SJCRH30 (cell line): ENCODE results near the gene LAMP1. TPM values are rescaled to one million over a fixed set of nuclear protein-coding genes. Genes with fewer than 3 reads are reported as not detected.
"Not testable (repeated sequence)": the region's sequence is repeated elsewhere in the genome, so short reads cannot be mapped to it uniquely, and the experiment has no call there.

Source experiments
- DNase-seq, 2 experiments: peaks; one replicate each; pipeline ENCODE4 v3.0.0-alpha.2; 2015 to 2020
- H3K27ac ChIP-seq: fragments of 250-450 bp; sonication (Bioruptor Pico); 2 replicates; pipeline ENCODE4 v1.5.1; 2020; ENCODE audit warnings: mild to moderate bottlenecking, moderate library complexity
- H3K27me3 ChIP-seq: fragments of 250-450 bp; sonication (Bioruptor Pico); 2 replicates; pipeline ENCODE4 v1.5.1; 2020; ENCODE audit warnings: mild to moderate bottlenecking, moderate library complexity
- H3K36me3 ChIP-seq: fragments of 250-450 bp; sonication (Bioruptor Pico); 2 replicates; pipeline ENCODE4 v1.5.1; 2020; ENCODE audit warnings: mild to moderate bottlenecking, moderate library complexity
- H3K4me1 ChIP-seq: fragments of 250-450 bp; sonication (Bioruptor Pico); 2 replicates; pipeline ENCODE4 v1.5.1; 2020; ENCODE audit warnings: mild to moderate bottlenecking, moderate library complexity
- H3K4me3 ChIP-seq: fragments of 250-450 bp; sonication (Bioruptor Pico); 2 replicates; pipeline ENCODE4 v1.5.1; 2020; ENCODE audit warnings: mild to moderate bottlenecking, moderate library complexity
- H3K9me3 ChIP-seq: fragments of 250-450 bp; sonication (Bioruptor Pico); replicated peaks from 2 replicates; pipeline ENCODE4 v1.5.1; 2020; ENCODE audit warnings: mild to moderate bottlenecking, moderate library complexity
- total RNA-seq: library from RNA; depleted of rRNA; stranded (reverse); fragments of >200 nt; shearing (Covaris generic); gene quantifications from 2 replicates; pipeline ENCODE4 v1.2.3, GENCODE V29; 2014

The LAMP1 gene
- total RNA-seq, 1 experiment from 2014 or later: 62.1 TPM

DNA sequence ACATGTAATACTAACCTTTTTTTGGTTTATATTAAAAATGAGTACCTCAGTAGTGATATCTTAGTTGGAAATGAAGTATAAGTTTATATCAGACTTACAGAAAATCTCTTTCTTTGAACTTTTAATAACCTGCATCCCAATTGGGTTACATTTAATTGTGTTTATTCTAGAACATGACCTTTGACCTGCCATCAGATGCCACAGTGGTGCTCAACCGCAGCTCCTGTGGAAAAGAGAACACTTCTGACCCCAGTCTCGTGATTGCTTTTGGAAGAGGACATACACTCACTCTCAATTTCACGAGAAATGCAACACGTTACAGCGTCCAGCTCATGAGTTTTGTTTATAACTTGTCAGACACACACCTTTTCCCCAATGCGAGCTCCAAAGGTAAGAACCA, 12.4 kb downstream of the LAMP1 start:
- no peak overlapping the region for H3K27ac ChIP-seq
- H3K9me3 ChIP-seq: no peaks in the 10 kb centered on the region
- DNase-seq: no peak
- H3K4me1 ChIP-seq: no peaks in the 10 kb centered on the region
- H3K27me3 ChIP-seq: no peaks in the 10 kb centered on the region
- no peak overlapping the region for H3K4me3 ChIP-seq
- H3K36me3 ChIP-seq: no peaks in the 10 kb centered on the region

DNA sequence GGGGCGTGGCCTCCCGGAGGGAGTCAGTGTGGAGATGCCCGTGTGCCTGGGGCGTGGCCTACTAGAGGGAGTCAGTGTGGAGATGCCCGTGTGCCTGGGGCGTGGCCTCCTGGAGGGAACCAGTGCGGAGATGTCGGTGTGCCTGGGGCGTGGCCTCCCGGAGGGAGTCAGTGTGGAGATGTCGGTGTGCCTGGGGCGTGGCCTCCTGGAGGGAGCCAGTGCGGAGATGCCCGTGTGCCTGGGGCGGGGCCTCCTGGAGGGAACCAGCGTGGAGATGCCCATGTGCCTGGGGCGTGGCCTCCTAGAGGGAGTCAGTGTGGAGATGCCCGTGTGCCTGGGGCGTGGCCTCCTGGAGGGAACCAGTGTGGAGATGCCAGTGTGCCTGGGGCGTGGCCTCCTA, 17.1 kb downstream of the LAMP1 start:
- not testable (repeated sequence) for H3K27ac ChIP-seq, H3K4me3 ChIP-seq, H3K4me1 ChIP-seq, DNase-seq, H3K36me3 ChIP-seq, H3K9me3 ChIP-seq, H3K27me3 ChIP-seq

GRCh38 chr13:113314895-113315470, 17.9 kb downstream of the LAMP1 start:
- not testable (repeated sequence) for H3K9me3 ChIP-seq, H3K36me3 ChIP-seq, H3K27me3 ChIP-seq, H3K4me1 ChIP-seq, DNase-seq, H3K27ac ChIP-seq, H3K4me3 ChIP-seq

DNA sequence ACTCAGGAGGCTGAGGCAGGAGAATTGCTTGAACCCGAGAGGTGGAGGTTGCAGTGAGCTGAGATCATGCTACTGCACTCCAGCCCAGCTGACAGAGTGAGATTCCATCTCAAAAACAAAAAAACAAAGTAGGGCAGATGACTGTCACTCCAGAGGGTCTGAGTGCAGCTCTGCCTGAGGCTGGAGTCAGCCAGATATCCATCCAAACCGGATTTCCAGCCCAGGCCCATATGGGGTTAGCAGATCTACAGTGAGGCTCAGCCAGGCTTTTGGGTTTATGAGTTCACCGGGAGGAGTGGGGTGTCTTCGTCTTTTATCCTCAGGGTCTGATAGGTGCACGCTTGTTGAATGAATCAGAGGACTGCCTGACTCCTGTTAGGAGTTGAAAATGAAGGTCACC, 19.0 kb downstream of the LAMP1 start:
- no peak overlapping the region for H3K4me3 ChIP-seq
- no peak for DNase-seq
- no peaks in the 10 kb centered on the region for H3K4me1 ChIP-seq
- no peak overlapping the region for H3K27ac ChIP-seq
- peaks cover 2% of the 10 kb centered on the region; the same call in 1 of the 2 replicates for H3K36me3 ChIP-seq
- H3K9me3 ChIP-seq: no peaks in the 10 kb centered on the region
- no peaks in the 10 kb centered on the region for H3K27me3 ChIP-seq

GRCh38 chr13:113317031-113317430, 20.0 kb downstream of the LAMP1 start:
- no peak for DNase-seq
- no peaks in the 10 kb centered on the region for H3K4me1 ChIP-seq
- H3K4me3 ChIP-seq: no peak overlapping the region
- H3K9me3 ChIP-seq: no peaks in the 10 kb centered on the region
- H3K27ac ChIP-seq: no peak overlapping the region
- H3K27me3 ChIP-seq: no peaks in the 10 kb centered on the region
- peaks cover 2% of the 10 kb centered on the region; the same call in 1 of the 2 replicates for H3K36me3 ChIP-seq

GRCh38 chr13:113318956-113319355, 21.9 kb downstream of the LAMP1 start:
- Histone ChIP-seq H3K4me1 (no peaks in the 10 kb centered on the region), H3K9me3 (no peaks in the 10 kb centered on the region), H3K4me3 (no peak overlapping the region), H3K36me3 (peaks cover 2% of the 10 kb centered on the region; the same call in 1 of the 2 replicates), H3K27me3 (no peaks in the 10 kb centered on the region), H3K27ac (no peak overlapping the region)
- DNase-seq: no peak

DNA sequence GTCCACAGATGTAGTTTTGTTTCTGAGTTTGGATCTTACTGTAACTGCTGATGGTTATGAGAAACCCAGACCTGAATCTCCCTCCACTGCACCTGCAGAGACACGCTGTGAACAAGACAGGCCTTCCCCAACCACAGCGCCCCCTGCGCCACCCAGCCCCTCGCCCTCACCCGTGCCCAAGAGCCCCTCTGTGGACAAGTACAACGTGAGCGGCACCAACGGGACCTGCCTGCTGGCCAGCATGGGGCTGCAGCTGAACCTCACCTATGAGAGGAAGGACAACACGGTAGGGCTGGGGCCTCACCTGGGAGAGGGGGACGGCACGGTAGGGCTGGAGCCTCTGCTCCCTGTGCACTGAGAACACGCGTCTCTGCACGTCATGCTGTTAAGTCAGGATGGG, 22.3 kb downstream of the LAMP1 start:
- Histone ChIP-seq H3K36me3 (peaks cover 2% of the 10 kb centered on the region; the same call in 1 of the 2 replicates), H3K27me3 (no peaks in the 10 kb centered on the region)
- no peak for DNase-seq

DNA sequence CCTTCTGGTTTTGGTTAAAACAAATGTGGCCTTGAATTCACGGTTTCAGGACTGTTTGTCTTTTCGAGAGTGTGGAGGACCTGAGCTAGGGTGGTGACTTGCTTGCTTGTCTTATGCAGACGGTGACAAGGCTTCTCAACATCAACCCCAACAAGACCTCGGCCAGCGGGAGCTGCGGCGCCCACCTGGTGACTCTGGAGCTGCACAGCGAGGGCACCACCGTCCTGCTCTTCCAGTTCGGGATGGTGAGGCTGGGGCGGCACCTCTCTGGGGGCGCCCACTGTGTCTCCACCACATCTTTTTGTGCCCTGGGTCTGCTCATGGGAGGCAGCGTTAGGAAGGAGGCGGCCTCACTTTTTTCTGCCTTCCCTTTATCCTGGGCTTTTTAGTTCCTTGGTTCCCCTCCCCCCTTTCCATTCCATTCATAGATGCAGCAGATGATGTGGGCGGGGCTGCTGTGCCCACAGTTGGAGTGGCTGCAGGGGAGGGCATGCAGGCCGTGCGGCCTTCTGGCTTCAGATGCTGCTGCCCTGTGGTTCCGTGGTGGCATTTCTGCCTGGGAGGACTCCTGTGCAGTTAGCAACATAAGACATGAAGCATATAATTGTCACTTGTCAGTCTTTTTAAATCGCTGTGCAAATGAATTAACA, 23.3 kb downstream of the LAMP1 start:
- Histone ChIP-seq H3K9me3 (no peaks in the 10 kb centered on the region), H3K4me1 (no peaks in the 10 kb centered on the region), H3K27ac (no peak overlapping the region), H3K4me3 (no peak overlapping the region), H3K27me3 (no peaks in the 10 kb centered on the region), H3K36me3 (peaks cover 2% of the 10 kb centered on the region; the same call in 1 of the 2 replicates)
- no peak for DNase-seq

More for the DNA sequence above, 22.3 kb downstream of the LAMP1 start:
- H3K27ac ChIP-seq: no peak overlapping the region
- H3K4me3 ChIP-seq: no peak overlapping the region
- no peaks in the 10 kb centered on the region for H3K9me3 ChIP-seq
- H3K4me1 ChIP-seq: no peaks in the 10 kb centered on the region

DNA sequence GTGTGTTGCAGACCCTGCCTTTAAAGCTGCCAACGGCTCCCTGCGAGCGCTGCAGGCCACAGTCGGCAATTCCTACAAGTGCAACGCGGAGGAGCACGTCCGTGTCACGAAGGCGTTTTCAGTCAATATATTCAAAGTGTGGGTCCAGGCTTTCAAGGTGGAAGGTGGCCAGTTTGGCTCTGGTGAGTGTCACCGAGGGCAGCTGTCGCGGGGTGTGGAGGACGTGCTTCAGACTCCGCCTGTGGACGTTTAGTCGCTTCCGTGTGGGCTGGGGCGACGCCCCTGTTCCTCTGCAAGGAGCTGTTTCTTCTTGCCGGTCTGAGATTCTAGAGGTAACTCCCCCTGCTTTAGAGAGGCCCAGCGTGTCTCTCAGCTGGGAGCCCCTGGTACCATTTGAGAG, 24.5 kb downstream of the LAMP1 start:
- Histone ChIP-seq H3K9me3 (no peaks in the 10 kb centered on the region), H3K27ac (no peak overlapping the region), H3K4me3 (no peak overlapping the region), H3K4me1 (no peaks in the 10 kb centered on the region), H3K36me3 (peaks cover 2% of the 10 kb centered on the region; the same call in 1 of the 2 replicates), H3K27me3 (no peaks in the 10 kb centered on the region)
- no peak for DNase-seq

- Histone ChIP-seq H3K27ac (no peak overlapping the region), H3K9me3 (no peaks in the 10 kb centered on the region), H3K4me3 (no peak overlapping the region), H3K36me3 (peaks cover 2% of the 10 kb centered on the region; the same call in 1 of the 2 replicates), H3K27me3 (no peaks in the 10 kb centered on the region), H3K4me1 (no peaks in the 10 kb centered on the region)
- DNase-seq: no peak
Measured at GRCh38 chr13:113322043-113322461, 25.0 kb downstream of the LAMP1 start.

DNA sequence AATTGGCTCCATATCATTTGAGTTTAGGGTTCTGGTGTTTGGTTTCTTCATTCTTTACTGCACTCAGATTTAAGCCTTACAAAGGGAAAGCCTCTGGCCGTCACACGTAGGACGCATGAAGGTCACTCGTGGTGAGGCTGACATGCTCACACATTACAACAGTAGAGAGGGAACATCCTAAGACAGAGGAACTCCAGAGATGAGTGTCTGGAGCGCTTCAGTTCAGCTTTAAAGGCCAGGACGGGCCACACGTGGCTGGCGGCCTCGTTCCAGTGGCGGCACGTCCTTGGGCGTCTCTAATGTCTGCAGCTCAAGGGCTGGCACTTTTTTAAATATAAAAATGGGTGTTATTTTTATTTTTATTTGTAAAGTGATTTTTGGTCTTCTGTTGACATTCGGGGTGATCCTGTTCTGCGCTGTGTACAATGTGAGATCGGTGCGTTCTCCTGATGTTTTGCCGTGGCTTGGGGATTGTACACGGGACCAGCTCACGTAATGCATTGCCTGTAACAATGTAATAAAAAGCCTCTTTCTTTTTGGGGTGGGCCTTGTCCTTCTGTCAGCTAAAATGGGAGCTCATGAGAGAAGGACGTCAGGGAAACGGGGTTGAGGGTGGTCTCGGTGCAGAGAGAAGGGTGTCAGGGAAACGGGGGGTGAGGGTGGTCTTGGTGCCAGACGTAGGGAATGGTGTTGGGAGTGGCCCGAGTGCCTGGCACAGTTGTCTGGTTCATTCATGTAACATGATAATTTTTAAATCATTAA, 26.0 kb downstream of the LAMP1 start:
- no peaks in the 10 kb centered on the region for H3K9me3 ChIP-seq
- no peak overlapping the region for H3K27ac ChIP-seq
- DNase-seq: no peak
- H3K4me3 ChIP-seq: no peak overlapping the region
- no peaks in the 10 kb centered on the region for H3K4me1 ChIP-seq
- peaks cover 2% of the 10 kb centered on the region; the same call in 1 of the 2 replicates for H3K36me3 ChIP-seq
- no peaks in the 10 kb centered on the region for H3K27me3 ChIP-seq

GRCh38 chr13:113323869-113324268, 26.8 kb downstream of the LAMP1 start:
- Histone ChIP-seq H3K9me3 (no peaks in the 10 kb centered on the region), H3K4me3 (no peak overlapping the region), H3K27ac (no peak overlapping the region), H3K4me1 (no peaks in the 10 kb centered on the region), H3K36me3 (peaks cover 2% of the 10 kb centered on the region; the same call in 1 of the 2 replicates), H3K27me3 (no peaks in the 10 kb centered on the region)
- DNase-seq: no peak

- no peaks in the 10 kb centered on the region for H3K27me3 ChIP-seq
- H3K4me1 ChIP-seq: no peaks in the 10 kb centered on the region
- no peak overlapping the region for H3K4me3 ChIP-seq
- DNase-seq: no peak
- peaks cover 2% of the 10 kb centered on the region; the same call in 1 of the 2 replicates for H3K36me3 ChIP-seq
- H3K9me3 ChIP-seq: no peaks in the 10 kb centered on the region
- H3K27ac ChIP-seq: no peak overlapping the region
Measured at GRCh38 chr13:113324398-113324797, 27.4 kb downstream of the LAMP1 start.

DNA sequence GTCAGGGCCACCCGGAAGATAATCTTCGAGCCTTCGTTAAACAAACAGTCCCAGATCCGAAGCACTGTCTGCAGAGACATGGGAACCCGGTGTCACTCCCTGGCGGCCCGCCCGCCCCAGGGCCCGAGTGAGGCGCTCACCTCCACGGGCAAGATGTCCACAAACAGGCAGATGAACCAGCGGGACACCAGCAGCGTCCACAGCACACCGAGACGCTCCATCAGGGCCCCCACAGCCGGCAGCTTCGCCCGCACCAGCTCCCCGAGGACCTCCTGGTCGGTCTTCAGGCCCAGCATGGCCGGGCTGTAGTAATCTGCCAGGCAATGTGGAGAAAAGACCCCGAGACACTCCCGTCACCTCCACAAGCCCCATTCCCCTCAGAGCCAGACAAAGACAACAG, 28.7 kb downstream of the LAMP1 start:
- peaks cover 1% of the 10 kb centered on the region; the same call in 1 of the 2 replicates for H3K36me3 ChIP-seq
- H3K4me3 ChIP-seq: no peak overlapping the region
- H3K4me1 ChIP-seq: no peaks in the 10 kb centered on the region
- no peak for DNase-seq
- H3K27ac ChIP-seq: no peak overlapping the region
- H3K27me3 ChIP-seq: no peaks in the 10 kb centered on the region
- no peaks in the 10 kb centered on the region for H3K9me3 ChIP-seq

GRCh38 chr13:113327391-113327765, 30.3 kb downstream of the LAMP1 start:
- no peak for DNase-seq
- Histone ChIP-seq H3K9me3 (no peaks in the 10 kb centered on the region), H3K4me1 (no peaks in the 10 kb centered on the region), H3K36me3 (no peaks in the 10 kb centered on the region), H3K27ac (no peak overlapping the region), H3K27me3 (no peaks in the 10 kb centered on the region), H3K4me3 (no peak overlapping the region)
